ENCODE data around the gene CDPF1. TPM values are rescaled to one million over a fixed set of nuclear protein-coding genes. Genes with fewer than 3 reads are reported as not detected.

CDPF1 gene
- total RNA-seq, 1 donor from 2014 or later: 14.3 TPM

GRCh38 chr22:46275455-46276122 is 25.5 kb upstream of the CDPF1 start:
- ATAC-seq (ENCODE audit: low read depth) (no peak), DNase-seq (no peak)
- H3K9me3 Mint-ChIP-seq: no peaks in the 10 kb centered on the region
- ChIA-PET POLR2A (interaction anchor here (0.7 kb wide), 1 partner anchor 24 kb away, joined by 3 read pairs; no protein-coding TSS in a partner anchor), CTCF (no interaction called here)
- H3K4me1 Mint-ChIP-seq: peaks cover 12% of the 10 kb centered on the region
- no peak overlapping the region for H3K27ac Mint-ChIP-seq
- H3K27me3 Mint-ChIP-seq: no peaks in the 10 kb centered on the region
- TF ChIP-seq CTCF (IDR thresholded peaks at IDR 0.05): no peak
- H3K36me3 Mint-ChIP-seq (ENCODE audit: low read depth): peaks cover 22% of the 10 kb centered on the region
- no peak overlapping the region for H3K4me3 Mint-ChIP-seq
- intact Hi-C loops (cut with micrococcal nuclease): no loop called here

GRCh38 chr22:46274381-46274780 is 24.3 kb upstream of the CDPF1 start:
- intact Hi-C loops (cut with micrococcal nuclease): no loop called here
- no peak for ATAC-seq (ENCODE audit: low read depth)
- H3K9me3 Mint-ChIP-seq: no peaks in the 10 kb centered on the region
- POLR2A ChIA-PET: no interaction called here
- TF ChIP-seq CTCF (IDR thresholded peaks at IDR 0.05): no peak
- no peak overlapping the region for H3K27ac Mint-ChIP-seq
- H3K27me3 Mint-ChIP-seq: no peaks in the 10 kb centered on the region
- H3K36me3 Mint-ChIP-seq (ENCODE audit: low read depth): peaks cover 22% of the 10 kb centered on the region
- H3K4me1 Mint-ChIP-seq: peaks cover 8% of the 10 kb centered on the region
- H3K4me3 Mint-ChIP-seq: no peak overlapping the region
- CTCF ChIA-PET: no interaction called here
- DNase-seq: no peak

- Mint-ChIP-seq H3K4me3 (no peak overlapping the region), H3K27me3 (no peaks in the 10 kb centered on the region), H3K36me3 (ENCODE audit: low read depth) (peaks cover 22% of the 10 kb centered on the region), H3K27ac (no peak overlapping the region), H3K9me3 (no peaks in the 10 kb centered on the region), H3K4me1 (peaks cover 4% of the 10 kb centered on the region)
- intact Hi-C loops (cut with micrococcal nuclease): no loop called here
- ChIA-PET POLR2A (no interaction called here), CTCF (no interaction called here)
- no peak for TF ChIP-seq CTCF (IDR thresholded peaks at IDR 0.05)
- DNase-seq (no peak), ATAC-seq (ENCODE audit: low read depth) (no peak)
These were observed 23.5 kb upstream of the CDPF1 start for GRCh38 chr22:46273432-46274148.

GRCh38 chr22:46272762-46273431 is 22.8 kb upstream of the CDPF1 start:
- CTCF ChIA-PET: interaction anchor here (1.0 kb wide), 1 partner anchor 151 kb away, joined by 3 read pairs; no protein-coding TSS in a partner anchor
- Mint-ChIP-seq H3K9me3 (no peaks in the 10 kb centered on the region), H3K4me1 (peaks cover 3% of the 10 kb centered on the region), H3K27me3 (no peaks in the 10 kb centered on the region), H3K4me3 (no peak overlapping the region), H3K27ac (no peak overlapping the region), H3K36me3 (ENCODE audit: low read depth) (peaks cover 15% of the 10 kb centered on the region)
- intact Hi-C loops (cut with micrococcal nuclease): no loop called here
- POLR2A ChIA-PET: no interaction called here
- no peak for DNase-seq
- no peak for TF ChIP-seq CTCF (IDR thresholded peaks at IDR 0.05)
- no peak for ATAC-seq (ENCODE audit: low read depth)

- Mint-ChIP-seq H3K9me3 (no peaks in the 10 kb centered on the region), H3K4me3 (no peak overlapping the region), H3K4me1 (peaks cover 7% of the 10 kb centered on the region), H3K27ac (no peak overlapping the region), H3K27me3 (no peaks in the 10 kb centered on the region), H3K36me3 (ENCODE audit: low read depth) (peaks cover 14% of the 10 kb centered on the region)
- no peak for TF ChIP-seq CTCF (IDR thresholded peaks at IDR 0.05)
- CTCF ChIA-PET: interaction anchor here (1.0 kb wide), 1 partner anchor 150 kb away, joined by 3 read pairs; no protein-coding TSS in a partner anchor
- POLR2A ChIA-PET: no interaction called here
- ATAC-seq (ENCODE audit: low read depth): no peak
- intact Hi-C loops (cut with micrococcal nuclease): no loop called here
- DNase-seq: no peak
These were observed 22.1 kb upstream of the CDPF1 start for GRCh38 chr22:46272196-46272595.
